ENCODE data around the gene GTF2H3. TPM values are rescaled to one million over a fixed set of nuclear protein-coding genes. Genes with fewer than 3 reads are reported as not detected.
"Not testable (repeated sequence)": the region's sequence is repeated elsewhere in the genome, so short reads cannot be mapped to it uniquely, and the experiment has no call there.

The GTF2H3 gene
- total and polyA plus RNA-seq, 2 donors (not counting 1 experiment from before 2014, with no cell fraction given) = 39.3 to 70.1 TPM

DNA sequence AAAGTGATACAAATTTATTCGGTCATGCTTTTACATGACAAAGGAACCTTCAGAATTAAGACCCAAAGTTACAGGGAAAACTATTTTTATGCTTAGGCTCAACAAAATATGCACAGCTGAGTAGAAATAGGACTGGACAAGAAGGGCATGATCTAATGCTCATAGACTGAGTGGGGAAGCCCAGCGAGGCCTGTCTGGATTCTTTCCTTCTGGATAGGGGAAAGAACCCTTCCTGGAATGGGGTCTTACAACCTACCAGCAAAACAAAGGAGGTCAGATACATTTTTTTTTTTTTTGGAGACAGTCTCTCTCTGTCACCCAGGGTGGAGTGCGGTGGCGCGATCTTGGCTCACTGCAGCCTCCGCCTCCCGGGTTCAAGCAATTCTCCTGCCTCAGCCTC is 33.9 kb upstream of the GTF2H3 start:
- no peak overlapping the region for H3K9ac ChIP-seq (ENCODE audit: insufficient read depth, low read length)
- H3K36me3 ChIP-seq (ENCODE audit: control insufficient read depth, insufficient read depth, low read length) = peaks cover 3% of the 10 kb centered on the region
- TF ChIP-seq, protein P1, sequence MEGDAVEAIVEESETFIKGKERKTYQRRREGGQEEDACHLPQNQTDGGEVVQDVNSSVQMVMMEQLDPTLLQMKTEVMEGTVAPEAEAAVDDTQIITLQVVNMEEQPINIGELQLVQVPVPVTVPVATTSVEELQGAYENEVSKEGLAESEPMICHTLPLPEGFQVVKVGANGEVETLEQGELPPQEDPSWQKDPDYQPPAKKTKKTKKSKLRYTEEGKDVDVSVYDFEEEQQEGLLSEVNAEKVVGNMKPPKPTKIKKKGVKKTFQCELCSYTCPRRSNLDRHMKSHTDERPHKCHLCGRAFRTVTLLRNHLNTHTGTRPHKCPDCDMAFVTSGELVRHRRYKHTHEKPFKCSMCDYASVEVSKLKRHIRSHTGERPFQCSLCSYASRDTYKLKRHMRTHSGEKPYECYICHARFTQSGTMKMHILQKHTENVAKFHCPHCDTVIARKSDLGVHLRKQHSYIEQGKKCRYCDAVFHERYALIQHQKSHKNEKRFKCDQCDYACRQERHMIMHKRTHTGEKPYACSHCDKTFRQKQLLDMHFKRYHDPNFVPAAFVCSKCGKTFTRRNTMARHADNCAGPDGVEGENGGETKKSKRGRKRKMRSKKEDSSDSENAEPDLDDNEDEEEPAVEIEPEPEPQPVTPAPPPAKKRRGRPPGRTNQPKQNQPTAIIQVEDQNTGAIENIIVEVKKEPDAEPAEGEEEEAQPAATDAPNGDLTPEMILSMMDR (conservative IDR thresholded peaks at IDR 0.05 in 1 of 2, IDR thresholded peaks at IDR 0.05 in 1 of 2; ENCODE audit: low read depth in 1 of 2, low read length in 2 of 2) = no peak
- no peak for TF ChIP-seq EZH2 (IDR thresholded peaks at IDR 0.05; ENCODE audit: low read length, missing control alignments)
- no peak overlapping the region for H3K4me3 ChIP-seq (replicated peaks in 1 of 4; ENCODE audit: control extremely low read depth in 1 of 4, insufficient read depth in 1 of 4, low read depth in 3 of 4, low read length in 4 of 4)
- H3K79me2 ChIP-seq (ENCODE audit: control insufficient read depth, insufficient read depth, low read length) = peaks cover 39% of the 10 kb centered on the region
- H3K9me3 ChIP-seq (ENCODE audit: control insufficient read depth, insufficient read depth, low read depth, low read length) = no peaks in the 10 kb centered on the region
- no peaks in the 10 kb centered on the region for H3K27me3 ChIP-seq (ENCODE audit: control insufficient read depth, insufficient read depth, low read length)
- H4K20me1 ChIP-seq (ENCODE audit: control insufficient read depth, extremely low read depth, insufficient read depth, low read length) = no peaks in the 10 kb centered on the region
- no peaks in the 10 kb centered on the region for H3K4me1 ChIP-seq (ENCODE audit: control insufficient read depth, extremely low read depth, insufficient read depth, low read length)
- H3K27ac ChIP-seq (ENCODE audit: insufficient read depth, low read length) = no peak overlapping the region
- H3K4me2 ChIP-seq (ENCODE audit: extremely low read depth, insufficient read depth, low read length) = no peak overlapping the region
- H2AFZ ChIP-seq (ENCODE audit: low read length) = no peak overlapping the region
- DNase-seq (ENCODE audit: low read depth in 2 of 2) = no peak

DNA sequence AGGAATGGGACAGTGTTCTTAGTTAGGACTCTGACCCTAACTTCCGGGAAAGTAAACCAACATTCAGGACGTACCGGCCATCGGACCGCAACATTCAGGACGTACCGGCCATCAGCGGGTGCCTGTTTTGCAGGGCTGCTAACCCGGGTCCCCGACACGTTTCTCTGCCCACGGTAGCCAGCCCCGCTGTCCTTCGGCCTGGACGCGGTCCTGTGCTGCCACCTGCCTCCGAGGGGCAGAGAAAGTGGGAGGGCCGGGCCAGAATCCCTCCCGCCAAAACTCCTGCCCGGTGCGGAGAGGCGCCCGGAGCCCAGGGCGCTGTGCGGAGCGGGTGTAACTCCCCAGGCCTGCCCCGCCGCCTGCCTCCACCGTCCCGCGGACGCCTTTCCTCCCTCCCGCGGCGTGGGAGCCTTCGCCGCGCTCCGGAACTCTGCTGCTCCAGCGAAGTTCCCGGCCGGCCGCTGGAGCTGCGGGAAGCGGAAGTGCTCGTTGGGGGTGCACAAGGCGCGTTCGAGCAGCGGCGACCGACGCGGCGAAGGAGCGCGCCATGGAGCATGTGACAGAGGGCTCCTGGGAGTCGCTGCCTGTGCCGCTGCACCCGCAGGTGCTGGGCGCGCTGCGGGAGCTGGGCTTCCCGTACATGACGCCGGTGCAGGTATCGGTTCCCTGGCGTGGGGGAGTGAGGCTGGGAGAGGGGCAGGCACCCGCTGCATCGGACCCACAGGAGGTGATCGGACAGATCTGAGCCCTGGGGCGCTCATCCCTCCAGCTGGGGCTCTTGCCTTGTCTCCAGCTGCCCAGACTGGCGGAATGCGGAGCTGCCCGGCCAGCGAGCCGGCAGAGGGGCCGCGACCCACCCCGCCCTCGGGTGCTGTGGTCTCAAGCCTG is 31.8 kb upstream of the GTF2H3 start, which contains the start of gene DDX55:
TSS of gene DDX55 (plus strand) at position 498 of the 888 bp plus-strand sequence. CDS start at position 548, 50 bp downstream.
- Histone ChIP-seq H3K27ac (ENCODE audit: insufficient read depth, low read length) (peak within 1 kb of the TSS; percentile 92), H3K9me3 (ENCODE audit: control insufficient read depth, insufficient read depth, low read depth, low read length) (no peaks in the 10 kb centered on the region), H3K9ac (ENCODE audit: insufficient read depth, low read length) (peak within 1 kb of the TSS; percentile 95), H3K36me3 (ENCODE audit: control insufficient read depth, insufficient read depth, low read length) (peaks cover 5% of the 10 kb centered on the region), H3K4me1 (ENCODE audit: control insufficient read depth, extremely low read depth, insufficient read depth, low read length) (no peaks in the 10 kb centered on the region), H3K79me2 (ENCODE audit: control insufficient read depth, insufficient read depth, low read length) (peaks cover 40% of the 10 kb centered on the region), H3K4me3 (replicated peaks in 1 of 4; ENCODE audit: control extremely low read depth in 1 of 4, insufficient read depth in 1 of 4, low read depth in 3 of 4, low read length in 4 of 4) (peak within 1 kb of the TSS; percentile 90 to 99 (median 98)), H3K27me3 (ENCODE audit: control insufficient read depth, insufficient read depth, low read length) (no peaks in the 10 kb centered on the region), H3K4me2 (ENCODE audit: extremely low read depth, insufficient read depth, low read length) (peak within 1 kb of the TSS; percentile 99), H4K20me1 (ENCODE audit: control insufficient read depth, extremely low read depth, insufficient read depth, low read length) (no peaks in the 10 kb centered on the region), H2AFZ (ENCODE audit: low read length) (peak within 1 kb of the TSS; percentile 98)
- no peak for TF ChIP-seq EZH2 (IDR thresholded peaks at IDR 0.05; ENCODE audit: low read length, missing control alignments)
- TF ChIP-seq, protein P1 (conservative IDR thresholded peaks at IDR 0.05 in 1 of 2, IDR thresholded peaks at IDR 0.05 in 1 of 2; ENCODE audit: low read depth in 1 of 2, low read length in 2 of 2) = peak; percentile 24 to 27
- peak; percentile 82 to 86 for DNase-seq (ENCODE audit: low read depth in 2 of 2)

DNA sequence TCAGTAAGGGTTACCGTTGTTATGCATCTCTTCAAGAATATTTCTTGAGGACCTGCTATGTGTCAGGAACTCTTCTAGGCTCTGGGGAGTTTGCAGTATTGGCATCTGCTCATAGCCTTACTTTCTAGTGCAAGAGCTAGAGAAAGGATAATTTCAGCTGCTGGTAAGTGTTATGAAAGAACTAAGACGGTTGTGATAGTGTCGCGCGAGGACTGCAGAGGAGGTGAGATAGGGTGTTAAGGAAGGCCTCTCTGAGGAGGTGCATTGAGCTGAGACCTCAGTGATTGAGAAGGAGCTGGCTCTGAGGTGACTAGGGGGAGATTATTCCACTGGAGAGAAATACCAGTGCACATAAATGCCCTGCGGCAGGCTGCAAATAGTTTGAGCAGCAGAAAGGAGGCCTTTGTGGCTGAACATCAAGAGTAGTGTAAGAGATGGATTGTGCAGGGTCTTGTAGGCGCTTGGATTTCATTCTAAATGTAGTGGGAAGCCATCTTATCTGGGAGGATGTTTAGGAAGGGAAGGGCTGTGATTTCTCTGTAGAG is 30.9 kb upstream of the GTF2H3 start:
- peak overlapping the region; percentile 90 to 99 (median 98) for H3K4me3 ChIP-seq (replicated peaks in 1 of 4; ENCODE audit: control extremely low read depth in 1 of 4, insufficient read depth in 1 of 4, low read depth in 3 of 4, low read length in 4 of 4)
- TF ChIP-seq EZH2 (IDR thresholded peaks at IDR 0.05; ENCODE audit: low read length, missing control alignments) = no peak
- TF ChIP-seq, protein P1 (conservative IDR thresholded peaks at IDR 0.05 in 1 of 2, IDR thresholded peaks at IDR 0.05 in 1 of 2; ENCODE audit: low read depth in 1 of 2, low read length in 2 of 2) = no peak
- peaks cover 38% of the 10 kb centered on the region for H3K79me2 ChIP-seq (ENCODE audit: control insufficient read depth, insufficient read depth, low read length)
- H3K9me3 ChIP-seq (ENCODE audit: control insufficient read depth, insufficient read depth, low read depth, low read length) = no peaks in the 10 kb centered on the region
- H3K36me3 ChIP-seq (ENCODE audit: control insufficient read depth, insufficient read depth, low read length) = peaks cover 12% of the 10 kb centered on the region
- H4K20me1 ChIP-seq (ENCODE audit: control insufficient read depth, extremely low read depth, insufficient read depth, low read length) = no peaks in the 10 kb centered on the region
- H3K9ac ChIP-seq (ENCODE audit: insufficient read depth, low read length) = peak overlapping the region; percentile 95
- peak overlapping the region; percentile 92 for H3K27ac ChIP-seq (ENCODE audit: insufficient read depth, low read length)
- H3K4me1 ChIP-seq (ENCODE audit: control insufficient read depth, extremely low read depth, insufficient read depth, low read length) = no peaks in the 10 kb centered on the region
- no peak for DNase-seq (ENCODE audit: low read depth in 2 of 2)
- peak overlapping the region; percentile 99 for H3K4me2 ChIP-seq (ENCODE audit: extremely low read depth, insufficient read depth, low read length)
- no peak overlapping the region for H2AFZ ChIP-seq (ENCODE audit: low read length)
- H3K27me3 ChIP-seq (ENCODE audit: control insufficient read depth, insufficient read depth, low read length) = no peaks in the 10 kb centered on the region

DNA sequence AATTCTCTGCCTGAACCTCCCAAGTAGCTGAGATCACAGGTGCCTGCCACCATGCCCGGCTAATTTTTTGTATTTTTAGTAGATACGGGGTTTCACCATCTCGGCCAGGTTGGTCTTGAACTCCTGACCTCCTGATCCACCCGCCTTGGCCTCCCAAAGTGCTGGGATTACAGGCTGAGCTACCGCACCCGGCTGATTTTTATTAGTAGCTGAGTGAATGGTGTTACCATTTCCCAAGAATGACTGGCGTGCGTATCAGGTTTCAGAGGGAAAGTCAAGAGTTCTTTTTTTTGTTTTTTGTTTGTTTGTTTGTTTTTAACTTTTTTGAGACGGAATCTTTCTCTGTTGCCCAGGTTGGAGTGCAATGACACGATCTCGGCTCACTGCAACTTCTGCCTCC is 30.1 kb upstream of the GTF2H3 start:
- H4K20me1 ChIP-seq (ENCODE audit: control insufficient read depth, extremely low read depth, insufficient read depth, low read length); H3K4me1 ChIP-seq (ENCODE audit: control insufficient read depth, extremely low read depth, insufficient read depth, low read length); DNase-seq (ENCODE audit: low read depth in 2 of 2); H3K9me3 ChIP-seq (ENCODE audit: control insufficient read depth, insufficient read depth, low read depth, low read length); H3K4me3 ChIP-seq (replicated peaks in 1 of 4; ENCODE audit: control extremely low read depth in 1 of 4, insufficient read depth in 1 of 4, low read depth in 3 of 4, low read length in 4 of 4); H2AFZ ChIP-seq (ENCODE audit: low read length); H3K27me3 ChIP-seq (ENCODE audit: control insufficient read depth, insufficient read depth, low read length); H3K27ac ChIP-seq (ENCODE audit: insufficient read depth, low read length); H3K9ac ChIP-seq (ENCODE audit: insufficient read depth, low read length): not testable (repeated sequence)
- Histone ChIP-seq H3K4me2 (ENCODE audit: extremely low read depth, insufficient read depth, low read length) (peak overlapping the region; percentile 10), H3K36me3 (ENCODE audit: control insufficient read depth, insufficient read depth, low read length) (peaks cover 14% of the 10 kb centered on the region), H3K79me2 (ENCODE audit: control insufficient read depth, insufficient read depth, low read length) (peaks cover 38% of the 10 kb centered on the region)

Data from fibroblast of lung (primary cell).